Activated naive CD4-positive, alpha-beta T cell treated with anti-CD3 and anti-CD28 coated beads for 36 hours (primary cell): ENCODE results near the gene KSR2. TPM values are rescaled to one million over a fixed set of nuclear protein-coding genes. Genes with fewer than 3 reads are reported as not detected.

Experiments used
- CTCF ChIA-PET: fragments of 350-600 bp; sonication (Branson Sonifier 250); formaldehyde crosslinking; loops from one replicate; lab custom pipeline; 2021; ENCODE audit warnings: antibody characterized with exemption; lab: Charles Lee
- DNase-seq: peaks from one replicate; pipeline ENCODE4 v3.0.0-alpha.2; 2020
- H3K27ac Mint-ChIP-seq: one replicate; pipeline ENCODE4 v1.8.0; 2021; ENCODE audit warnings: mild to moderate bottlenecking, mixed read lengths
- H3K27me3 Mint-ChIP-seq: one replicate; pipeline ENCODE4 v1.8.0; 2021; ENCODE audit warnings: low read depth, mixed read lengths
- H3K36me3 Mint-ChIP-seq: one replicate; pipeline ENCODE4 v1.8.0; 2021; ENCODE audit warnings: low read depth, mixed read lengths
- H3K4me1 Mint-ChIP-seq: one replicate; pipeline ENCODE4 v1.8.0; 2021; ENCODE audit warnings: low read depth, mixed read lengths
- H3K4me3 Mint-ChIP-seq: one replicate; pipeline ENCODE4 v1.8.0; 2021; ENCODE audit warnings: mild to moderate bottlenecking, moderate library complexity, mixed read lengths
- H3K9me3 Mint-ChIP-seq: one replicate; pipeline ENCODE4 v1.8.0; 2021; ENCODE audit warnings: mixed read lengths
- intact Hi-C: fragments of 100-400 bp; cut with micrococcal nuclease; formaldehyde crosslinking; loops from one replicate; pipeline ENCODE4 v1.15.1; 2023
- total RNA-seq, 2 experiments: library from RNA; stranded (reverse); gene quantifications; one replicate each; pipeline ENCODE4 v1.2.3, GENCODE V29; 2021

Gene KSR2
- total RNA-seq, 2 experiments from 2014 or later: 0.05 TPM; not detected in 1

- intact Hi-C loops: no loop called here
- CTCF ChIA-PET: no interaction called here
- DNase-seq: no peak
- Mint-ChIP-seq H3K27ac (no peak overlapping the region), H3K9me3 (no peaks in the 10 kb centered on the region), H3K4me3 (no peak overlapping the region), H3K27me3 (peaks cover 2% of the 10 kb centered on the region), H3K4me1 (no peaks in the 10 kb centered on the region), H3K36me3 (no peaks in the 10 kb centered on the region)
Measured at GRCh38 chr12:117567644-117568216, 401.1 kb downstream of the KSR2 start.

- Mint-ChIP-seq H3K27ac (no peak overlapping the region), H3K27me3 (peaks cover 2% of the 10 kb centered on the region), H3K4me1 (no peaks in the 10 kb centered on the region), H3K9me3 (no peaks in the 10 kb centered on the region), H3K36me3 (no peaks in the 10 kb centered on the region), H3K4me3 (no peak overlapping the region)
- CTCF ChIA-PET: no interaction called here
- intact Hi-C loops: no loop called here
- no peak for DNase-seq
Measured at GRCh38 chr12:117564881-117565280, 403.9 kb downstream of the KSR2 start.

- no peak for DNase-seq
- intact Hi-C loops: no loop called here
- no peaks in the 10 kb centered on the region for H3K9me3 Mint-ChIP-seq
- peaks cover 2% of the 10 kb centered on the region for H3K27me3 Mint-ChIP-seq
- H3K4me1 Mint-ChIP-seq: no peaks in the 10 kb centered on the region
- CTCF ChIA-PET: no interaction called here
- no peak overlapping the region for H3K27ac Mint-ChIP-seq
- H3K36me3 Mint-ChIP-seq: no peaks in the 10 kb centered on the region
- H3K4me3 Mint-ChIP-seq: no peak overlapping the region
Measured at GRCh38 chr12:117563706-117564105, 405.1 kb downstream of the KSR2 start.

- CTCF ChIA-PET: no interaction called here
- H3K36me3 Mint-ChIP-seq: no peaks in the 10 kb centered on the region
- H3K9me3 Mint-ChIP-seq: no peaks in the 10 kb centered on the region
Measured at GRCh38 chr12:117563007-117563406, 405.8 kb downstream of the KSR2 start.

GRCh38 chr12:117561990-117562389 is 406.8 kb downstream of the KSR2 start:
- peaks cover 2% of the 10 kb centered on the region for H3K27me3 Mint-ChIP-seq
- no peaks in the 10 kb centered on the region for H3K9me3 Mint-ChIP-seq
- intact Hi-C loops: no loop called here
- DNase-seq: no peak
- no peaks in the 10 kb centered on the region for H3K4me1 Mint-ChIP-seq
- no peaks in the 10 kb centered on the region for H3K36me3 Mint-ChIP-seq
- no peak overlapping the region for H3K27ac Mint-ChIP-seq
- no peak overlapping the region for H3K4me3 Mint-ChIP-seq
- CTCF ChIA-PET: no interaction called here

More at GRCh38 chr12:117563007-117563406, 405.8 kb downstream of the KSR2 start:
- intact Hi-C loops: no loop called here
- no peak for DNase-seq
- H3K4me3 Mint-ChIP-seq: no peak overlapping the region
- no peaks in the 10 kb centered on the region for H3K4me1 Mint-ChIP-seq
- H3K27me3 Mint-ChIP-seq: peaks cover 2% of the 10 kb centered on the region
- H3K27ac Mint-ChIP-seq: no peak overlapping the region

- CTCF ChIA-PET: no interaction called here
- H3K36me3 Mint-ChIP-seq: no peaks in the 10 kb centered on the region
Measured at GRCh38 chr12:117559978-117560377, 408.8 kb downstream of the KSR2 start.

GRCh38 chr12:117555889-117556288 is 412.9 kb downstream of the KSR2 start:
- Mint-ChIP-seq H3K27ac (no peak overlapping the region), H3K4me3 (no peak overlapping the region), H3K4me1 (no peaks in the 10 kb centered on the region), H3K9me3 (peaks cover 11% of the 10 kb centered on the region), H3K27me3 (peaks cover 3% of the 10 kb centered on the region), H3K36me3 (no peaks in the 10 kb centered on the region)
- CTCF ChIA-PET: interaction anchor here (0.8 kb wide), 1 partner anchor 223 kb away, joined by 3 read pairs; no protein-coding TSS in a partner anchor
- no peak for DNase-seq
- intact Hi-C loops: no loop called here

More at GRCh38 chr12:117559978-117560377, 408.8 kb downstream of the KSR2 start:
- no peak overlapping the region for H3K27ac Mint-ChIP-seq
- no peak overlapping the region for H3K4me3 Mint-ChIP-seq
- H3K27me3 Mint-ChIP-seq: peaks cover 3% of the 10 kb centered on the region
- H3K4me1 Mint-ChIP-seq: no peaks in the 10 kb centered on the region
- H3K9me3 Mint-ChIP-seq: peaks cover 2% of the 10 kb centered on the region
- DNase-seq: no peak
- intact Hi-C loops: no loop called here

GRCh38 chr12:117552971-117553370 is 415.8 kb downstream of the KSR2 start:
- CTCF ChIA-PET: no interaction called here
- Mint-ChIP-seq H3K36me3 (no peaks in the 10 kb centered on the region), H3K27me3 (peaks cover 3% of the 10 kb centered on the region), H3K4me3 (no peak overlapping the region), H3K27ac (no peak overlapping the region), H3K9me3 (peaks cover 11% of the 10 kb centered on the region), H3K4me1 (no peaks in the 10 kb centered on the region)
- intact Hi-C loops: no loop called here
- no peak for DNase-seq

- intact Hi-C loops: no loop called here
- H3K4me1 Mint-ChIP-seq: no peaks in the 10 kb centered on the region
- H3K4me3 Mint-ChIP-seq: no peak overlapping the region
- H3K36me3 Mint-ChIP-seq: no peaks in the 10 kb centered on the region
- CTCF ChIA-PET: interaction anchor here (0.5 to 1.2 kb wide), 3 partner anchors 34 to 1081 kb away, joined by 3 to 4 read pairs (median 3); no protein-coding TSS in a partner anchor
- no peak for DNase-seq
- H3K27me3 Mint-ChIP-seq: peaks cover 1% of the 10 kb centered on the region
- H3K9me3 Mint-ChIP-seq: peaks cover 11% of the 10 kb centered on the region
- H3K27ac Mint-ChIP-seq: no peak overlapping the region
Measured at GRCh38 chr12:117551665-117552064, 417.1 kb downstream of the KSR2 start.

GRCh38 chr12:117547209-117547608 is 421.6 kb downstream of the KSR2 start:
- DNase-seq: no peak
- Mint-ChIP-seq H3K27me3 (no peaks in the 10 kb centered on the region), H3K27ac (no peak overlapping the region), H3K4me1 (no peaks in the 10 kb centered on the region), H3K4me3 (no peak overlapping the region), H3K36me3 (no peaks in the 10 kb centered on the region), H3K9me3 (peaks cover 7% of the 10 kb centered on the region)
- intact Hi-C loops: no loop called here
- CTCF ChIA-PET: no interaction called here

GRCh38 chr12:117545216-117545615 is 423.6 kb downstream of the KSR2 start:
- H3K9me3 Mint-ChIP-seq: peaks cover 7% of the 10 kb centered on the region
- intact Hi-C loops: no loop called here

GRCh38 chr12:117540011-117540410 is 428.8 kb downstream of the KSR2 start:
- no peaks in the 10 kb centered on the region for H3K27me3 Mint-ChIP-seq
- intact Hi-C loops: no loop called here
- CTCF ChIA-PET: no interaction called here

More at GRCh38 chr12:117545216-117545615, 423.6 kb downstream of the KSR2 start:
- Mint-ChIP-seq H3K27me3 (no peaks in the 10 kb centered on the region), H3K4me1 (no peaks in the 10 kb centered on the region), H3K36me3 (no peaks in the 10 kb centered on the region), H3K27ac (no peak overlapping the region), H3K4me3 (no peak overlapping the region)
- CTCF ChIA-PET: no interaction called here
- DNase-seq: no peak

GRCh38 chr12:117538926-117539325 is 429.9 kb downstream of the KSR2 start:
- H3K27me3 Mint-ChIP-seq: no peaks in the 10 kb centered on the region
- H3K27ac Mint-ChIP-seq: no peak overlapping the region
- H3K4me3 Mint-ChIP-seq: no peak overlapping the region
- H3K36me3 Mint-ChIP-seq: no peaks in the 10 kb centered on the region
- H3K4me1 Mint-ChIP-seq: no peaks in the 10 kb centered on the region
- CTCF ChIA-PET: no interaction called here
- DNase-seq: no peak
- peaks cover 3% of the 10 kb centered on the region for H3K9me3 Mint-ChIP-seq
- intact Hi-C loops: no loop called here

More at GRCh38 chr12:117540011-117540410, 428.8 kb downstream of the KSR2 start:
- Mint-ChIP-seq H3K27ac (no peak overlapping the region), H3K36me3 (no peaks in the 10 kb centered on the region), H3K4me3 (no peak overlapping the region), H3K9me3 (peaks cover 3% of the 10 kb centered on the region), H3K4me1 (no peaks in the 10 kb centered on the region)
- no peak for DNase-seq
